Measurements from ENCODE around the gene IKZF2. TPM values are rescaled to one million over a fixed set of nuclear protein-coding genes. Genes with fewer than 3 reads are reported as not detected.

IKZF2 gene
- total RNA-seq, 1 experiment from 2014 or later, result 8.8 TPM

DNA sequence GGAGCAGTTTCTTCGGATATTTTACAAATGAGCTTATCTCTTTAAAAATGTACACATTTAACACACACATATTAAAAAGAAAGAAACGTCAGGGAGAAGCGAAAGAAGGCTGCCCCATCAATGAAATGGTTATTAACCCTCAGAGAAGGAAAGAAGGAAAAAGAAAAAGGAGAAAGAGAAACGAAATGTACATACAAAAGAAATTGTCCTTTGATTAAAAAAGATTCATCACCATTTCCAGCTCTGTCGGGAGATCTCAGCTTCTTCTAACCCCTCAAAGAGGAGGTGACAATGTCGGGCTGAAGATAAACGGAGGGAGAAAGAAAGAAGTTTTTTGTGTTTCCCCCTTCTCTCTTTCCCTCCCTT lies 1.5 kb downstream of the IKZF2 start:
- CTCF ChIA-PET, result interaction anchor here (0.6 to 11.9 kb wide), 17 partner anchors 13 to 555 kb away, joined by 3 to 190 read pairs (median 4); no protein-coding TSS in a partner anchor
- H3K9me3 Mint-ChIP-seq (ENCODE audit: unreplicated experiment), result no peaks in the 10 kb centered on the region
- intact Hi-C loops (cut with micrococcal nuclease), result loop anchor here (2.0 to 5.0 kb wide), 4 partner anchors 83 to 303 kb away; no protein-coding TSS in a partner anchor
- DNase-seq (ENCODE audit: unreplicated experiment), result no peak
- TSS peak; percentile 36 for BruUV-seq (replicated peaks)
- H3K36me3 Mint-ChIP-seq (ENCODE audit: insufficient read depth, unreplicated experiment), result peaks cover 7% of the 10 kb centered on the region
- POLR2A ChIA-PET, result interaction anchor here (0.7 to 4.2 kb wide), 23 partner anchors 9 to 1987 kb away, joined by 3 to 25 read pairs (median 5); no protein-coding TSS in a partner anchor
- H3K27ac Mint-ChIP-seq (ENCODE audit: low read depth, unreplicated experiment), result peak overlapping the region; percentile 91
- peaks cover 27% of the 10 kb centered on the region for H3K4me1 Mint-ChIP-seq (ENCODE audit: insufficient read depth, unreplicated experiment)
- no peaks in the 10 kb centered on the region for H3K27me3 Mint-ChIP-seq (ENCODE audit: insufficient read depth, unreplicated experiment)
- TF ChIP-seq, protein P1, sequence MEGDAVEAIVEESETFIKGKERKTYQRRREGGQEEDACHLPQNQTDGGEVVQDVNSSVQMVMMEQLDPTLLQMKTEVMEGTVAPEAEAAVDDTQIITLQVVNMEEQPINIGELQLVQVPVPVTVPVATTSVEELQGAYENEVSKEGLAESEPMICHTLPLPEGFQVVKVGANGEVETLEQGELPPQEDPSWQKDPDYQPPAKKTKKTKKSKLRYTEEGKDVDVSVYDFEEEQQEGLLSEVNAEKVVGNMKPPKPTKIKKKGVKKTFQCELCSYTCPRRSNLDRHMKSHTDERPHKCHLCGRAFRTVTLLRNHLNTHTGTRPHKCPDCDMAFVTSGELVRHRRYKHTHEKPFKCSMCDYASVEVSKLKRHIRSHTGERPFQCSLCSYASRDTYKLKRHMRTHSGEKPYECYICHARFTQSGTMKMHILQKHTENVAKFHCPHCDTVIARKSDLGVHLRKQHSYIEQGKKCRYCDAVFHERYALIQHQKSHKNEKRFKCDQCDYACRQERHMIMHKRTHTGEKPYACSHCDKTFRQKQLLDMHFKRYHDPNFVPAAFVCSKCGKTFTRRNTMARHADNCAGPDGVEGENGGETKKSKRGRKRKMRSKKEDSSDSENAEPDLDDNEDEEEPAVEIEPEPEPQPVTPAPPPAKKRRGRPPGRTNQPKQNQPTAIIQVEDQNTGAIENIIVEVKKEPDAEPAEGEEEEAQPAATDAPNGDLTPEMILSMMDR (IDR thresholded peaks at IDR 0.05; ENCODE audit: unreplicated experiment), result no peak
- H3K4me3 Mint-ChIP-seq (ENCODE audit: unreplicated experiment), result peak overlapping the region; percentile 86

- H3K9me3 Mint-ChIP-seq (ENCODE audit: unreplicated experiment), result no peaks in the 10 kb centered on the region
- H3K4me3 Mint-ChIP-seq (ENCODE audit: unreplicated experiment), result peak overlapping the region; percentile 86
- TF ChIP-seq, protein P1 (IDR thresholded peaks at IDR 0.05; ENCODE audit: unreplicated experiment), result no peak
- ChIA-PET CTCF (interaction anchor here (0.6 to 11.9 kb wide), 27 partner anchors 13 to 554 kb away, joined by 3 to 190 read pairs (median 4); no protein-coding TSS in a partner anchor), POLR2A (interaction anchor here (0.7 to 4.2 kb wide), 23 partner anchors 10 to 1987 kb away, joined by 3 to 25 read pairs (median 5); no protein-coding TSS in a partner anchor)
- DNase-seq (ENCODE audit: unreplicated experiment), result no peak
- intact Hi-C loops (cut with micrococcal nuclease), result loop anchor here (2.0 kb wide), 1 partner anchor 151 kb away; no protein-coding TSS in a partner anchor
- peaks cover 31% of the 10 kb centered on the region for H3K4me1 Mint-ChIP-seq (ENCODE audit: insufficient read depth, unreplicated experiment)
- H3K36me3 Mint-ChIP-seq (ENCODE audit: insufficient read depth, unreplicated experiment), result peaks cover 7% of the 10 kb centered on the region
- peak overlapping the region; percentile 91 for H3K27ac Mint-ChIP-seq (ENCODE audit: low read depth, unreplicated experiment)
- no peaks in the 10 kb centered on the region for H3K27me3 Mint-ChIP-seq (ENCODE audit: insufficient read depth, unreplicated experiment)
- BruUV-seq (replicated peaks), result no TSS peak
These were observed 2.0 kb downstream of the IKZF2 start for GRCh38 chr2:213149294-213149875.

GRCh38 chr2:213148572-213149261 lies 2.7 kb downstream of the IKZF2 start:
- BruUV-seq (replicated peaks), result no TSS peak
- H3K4me3 Mint-ChIP-seq (ENCODE audit: unreplicated experiment), result peak overlapping the region; percentile 86
- intact Hi-C loops (cut with micrococcal nuclease), result loop anchor here (2.0 kb wide), 1 partner anchor 150 kb away; no protein-coding TSS in a partner anchor

More at GRCh38 chr2:213148572-213149261, 2.7 kb downstream of the IKZF2 start:
- Mint-ChIP-seq H3K27ac (ENCODE audit: low read depth, unreplicated experiment) (peak overlapping the region; percentile 91), H3K4me1 (ENCODE audit: insufficient read depth, unreplicated experiment) (peaks cover 27% of the 10 kb centered on the region), H3K36me3 (ENCODE audit: insufficient read depth, unreplicated experiment) (peaks cover 7% of the 10 kb centered on the region), H3K27me3 (ENCODE audit: insufficient read depth, unreplicated experiment) (no peaks in the 10 kb centered on the region), H3K9me3 (ENCODE audit: unreplicated experiment) (no peaks in the 10 kb centered on the region)
- TF ChIP-seq, protein P1 (IDR thresholded peaks at IDR 0.05; ENCODE audit: unreplicated experiment), result no peak
- POLR2A ChIA-PET, result interaction anchor here (0.6 to 4.2 kb wide), 17 partner anchors 12 to 435 kb away, joined by 3 to 25 read pairs (median 5); no protein-coding TSS in a partner anchor
- CTCF ChIA-PET, result interaction anchor here (0.6 to 11.9 kb wide), 26 partner anchors 15 to 1703 kb away, joined by 3 to 190 read pairs (median 4); no protein-coding TSS in a partner anchor
- DNase-seq (ENCODE audit: unreplicated experiment), result no peak
